ENCODE data around the gene RNF168. TPM values are rescaled to one million over a fixed set of nuclear protein-coding genes. Genes with fewer than 3 reads are reported as not detected.
"Not testable (repeated sequence)": the region's sequence is repeated elsewhere in the genome, so short reads cannot be mapped to it uniquely, and the experiment has no call there.

The RNF168 gene
- total RNA-seq (2014; rRNA removed): 14.9 and 15.1 TPM in 2 replicates
- 3.7 TPM for polyA plus RNA-seq (2012)

- DNase-seq (ENCODE audit: low read depth): peak; percentile 94
Measured at GRCh38 chr3:196503196-196504076, at the start of gene RNF168. Gene RNF168, minus strand, starts transcription at chr3:196503768. Its CDS starts 595 bp downstream, at chr3:196503173.

GRCh38 chr3:196552253-196552652 lies 48.7 kb upstream of the RNF168 start:
- DNase-seq (ENCODE audit: low read depth): no peak

- not testable (repeated sequence) for DNase-seq (ENCODE audit: low read depth)
Measured at GRCh38 chr3:196550172-196550571, 46.6 kb upstream of the RNF168 start.

DNA sequence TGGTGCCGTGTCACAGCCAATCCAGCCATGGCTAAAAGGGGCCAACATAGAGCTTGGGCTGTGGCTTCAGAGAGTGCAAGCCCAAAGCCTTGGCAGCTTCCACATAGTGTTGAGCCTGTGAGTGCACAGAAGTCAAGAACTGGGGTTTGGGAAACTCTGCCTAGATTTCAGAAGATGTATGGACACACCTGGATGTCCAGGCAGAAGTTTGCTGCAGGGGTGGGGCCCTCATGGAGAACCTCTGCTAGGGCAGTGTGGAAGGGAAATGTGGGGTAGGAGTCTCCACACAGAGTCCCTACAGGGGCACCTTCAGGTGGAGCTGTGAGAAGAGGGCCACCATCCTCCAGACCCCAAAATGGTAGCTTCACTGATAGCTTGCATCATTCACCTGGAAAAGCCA lies 45.7 kb upstream of the RNF168 start:
- not testable (repeated sequence) for DNase-seq (ENCODE audit: low read depth)

- no peak for DNase-seq (ENCODE audit: low read depth)
Measured at GRCh38 chr3:196547067-196547466, 43.5 kb upstream of the RNF168 start.

DNA sequence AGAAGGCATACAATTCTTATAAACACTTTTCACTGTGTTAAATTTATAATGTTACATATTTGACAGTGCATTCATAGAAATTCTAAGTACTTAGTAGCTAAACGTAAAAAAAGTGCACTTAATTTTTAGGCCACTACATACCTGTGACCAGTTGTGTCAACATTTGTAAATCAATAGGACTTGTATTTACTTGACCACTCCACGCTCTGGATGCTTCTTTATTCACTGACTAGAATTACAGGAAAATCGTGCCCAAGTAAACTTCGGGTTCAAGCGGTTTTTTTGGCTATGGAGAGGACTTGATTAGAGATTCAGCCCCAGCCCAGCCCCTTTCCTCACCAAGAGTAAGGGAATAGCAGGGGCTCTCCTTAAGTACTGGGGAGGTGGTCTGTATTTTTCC lies 43.0 kb upstream of the RNF168 start:
- DNase-seq (ENCODE audit: low read depth): no peak

- no peak for DNase-seq (ENCODE audit: low read depth)
Measured at GRCh38 chr3:196544491-196544992, 41.0 kb upstream of the RNF168 start.

GRCh38 chr3:196541684-196542445 lies 38.3 kb upstream of the RNF168 start:
- no peak for DNase-seq (ENCODE audit: low read depth)

GRCh38 chr3:196537319-196537984 lies 33.9 kb upstream of the RNF168 start:
- DNase-seq (ENCODE audit: low read depth): no peak

DNA sequence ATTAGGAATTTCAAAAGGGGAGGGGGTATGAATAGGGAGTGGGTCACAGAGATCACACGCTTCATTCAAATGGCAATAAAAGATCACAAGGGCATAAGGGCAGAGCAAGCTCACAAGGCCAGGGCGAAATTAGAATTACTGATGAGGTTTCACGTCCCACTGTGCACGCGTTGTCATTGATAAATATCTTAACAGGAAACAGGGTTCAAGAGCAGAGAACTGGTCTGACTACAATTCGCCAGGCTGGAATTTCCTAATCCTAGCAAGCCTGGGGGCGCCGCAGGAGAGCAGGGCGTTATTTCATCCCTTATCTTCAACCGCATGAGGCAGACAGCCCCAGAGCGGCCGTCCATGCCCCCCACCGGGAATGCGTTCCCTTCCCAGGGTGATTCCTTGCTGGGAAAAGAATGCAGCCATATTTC lies 29.7 kb upstream of the RNF168 start:
- no peak for DNase-seq (ENCODE audit: low read depth)

DNA sequence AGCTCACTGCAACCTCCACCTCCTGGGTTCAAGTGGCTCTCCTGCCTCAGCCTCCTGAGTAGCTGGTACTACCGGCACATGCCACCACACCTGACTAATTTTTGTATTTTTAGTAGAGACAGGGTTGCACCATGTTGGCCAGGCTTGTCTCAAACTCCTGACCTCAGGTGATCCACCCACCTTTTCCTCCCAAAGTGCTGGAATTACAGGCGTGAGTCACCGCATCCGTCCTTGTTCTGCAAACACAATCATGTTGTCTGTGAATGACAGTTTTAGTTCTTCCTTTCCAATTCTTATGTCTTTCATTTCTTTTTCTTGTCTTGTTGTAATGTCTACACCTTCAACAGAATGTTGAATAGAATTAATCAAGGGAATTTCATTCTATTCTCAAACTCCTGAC lies 27.9 kb upstream of the RNF168 start:
- DNase-seq (ENCODE audit: low read depth): no peak

GRCh38 chr3:196528639-196529233 lies 25.2 kb upstream of the RNF168 start:
- DNase-seq (ENCODE audit: low read depth): peak; percentile 47

- no peak for DNase-seq (ENCODE audit: low read depth)
Measured at GRCh38 chr3:196525141-196525540, 21.6 kb upstream of the RNF168 start.

DNA sequence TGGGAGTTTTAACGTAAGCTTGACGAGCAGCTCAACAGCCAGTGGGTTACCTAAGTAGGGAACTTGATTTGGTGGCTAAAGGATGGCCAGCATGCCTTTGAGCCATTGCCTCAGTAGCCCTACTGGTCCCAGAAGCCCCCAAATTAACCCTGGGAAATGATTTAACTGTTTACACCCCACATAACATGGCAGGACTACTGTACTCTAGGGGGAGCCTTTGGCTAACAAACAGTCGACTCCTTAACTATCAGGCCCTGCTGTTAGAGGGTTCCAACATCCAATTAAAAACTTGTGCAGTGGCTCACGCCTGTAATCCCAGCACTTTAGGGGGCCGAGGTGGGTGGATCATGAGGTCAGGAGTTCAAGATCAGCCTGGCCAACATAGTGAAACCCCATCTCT lies 21.0 kb upstream of the RNF168 start:
- no peak for DNase-seq (ENCODE audit: low read depth)

- DNase-seq (ENCODE audit: low read depth): no peak
Measured at GRCh38 chr3:196523841-196524240, 20.3 kb upstream of the RNF168 start.

DNA sequence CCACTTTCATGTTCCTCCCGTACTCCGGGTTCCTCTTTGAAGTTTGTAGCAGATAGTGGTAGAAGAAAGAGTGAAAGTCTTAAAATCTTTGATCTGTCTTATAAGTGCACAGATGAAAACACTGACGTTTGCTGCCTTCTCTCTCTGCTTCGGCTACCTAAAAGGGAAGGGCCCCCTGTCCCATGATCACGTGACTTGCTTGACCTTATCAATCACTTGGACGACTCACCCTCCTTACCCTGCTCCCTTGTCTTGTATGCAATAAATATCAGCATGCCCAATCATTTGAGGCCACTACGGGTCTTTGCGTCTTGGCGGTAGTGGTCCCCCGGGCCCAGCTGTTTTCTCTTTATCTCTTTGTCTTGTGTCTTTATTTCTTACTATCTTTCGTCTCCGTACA lies 17.7 kb upstream of the RNF168 start:
- DNase-seq (ENCODE audit: low read depth): not testable (repeated sequence)

- DNase-seq (ENCODE audit: low read depth): no peak
Measured at GRCh38 chr3:196519718-196520082, 16.1 kb upstream of the RNF168 start.

- peak; percentile 77 for DNase-seq (ENCODE audit: low read depth)
Measured at GRCh38 chr3:196518966-196519717, 15.6 kb upstream of the RNF168 start.

- no peak for DNase-seq (ENCODE audit: low read depth)
Measured at GRCh38 chr3:196517919-196518318, 14.4 kb upstream of the RNF168 start.

- no peak for DNase-seq (ENCODE audit: low read depth)
Measured at GRCh38 chr3:196517162-196517800, 13.7 kb upstream of the RNF168 start.
